ENCODE data around the gene KCNIP1. TPM values are rescaled to one million over a fixed set of nuclear protein-coding genes. Genes with fewer than 3 reads are reported as not detected.

KCNIP1 gene
- total RNA-seq, 2 experiments from 2014 or later, result not detected

- H3K27me3 Mint-ChIP-seq, result peaks cover 6% of the 10 kb centered on the region
- CTCF ChIA-PET, result no interaction called here
Observed at GRCh38 chr5:170486371-170486770, 17.4 kb upstream of the KCNIP1 start.

GRCh38 chr5:170488570-170488969 is 15.2 kb upstream of the KCNIP1 start:
- Histone ChIP-seq H3K36me3 (ENCODE audit: insufficient read depth, low read length) (no peaks in the 10 kb centered on the region), H3K9me3 (ENCODE audit: control insufficient read depth in 1 of 2, insufficient read depth in 1 of 2, low read length in 2 of 2) (no peaks in the 10 kb centered on the region), H3K4me3 (ENCODE audit: low read length) (no peak overlapping the region), H3K4me1 (ENCODE audit: insufficient read depth, low read length) (no peaks in the 10 kb centered on the region), H3K27me3 (ENCODE audit: control insufficient read depth in 1 of 2, insufficient read depth in 2 of 2, low read length in 2 of 2) (peaks cover under 1 to 2% of the 10 kb centered on the region in 2 experiments), H3K27ac (ENCODE audit: low read depth in 1 of 2, low read length in 2 of 2) (no peak overlapping the region)
- H3K9me3 Mint-ChIP-seq, result no peaks in the 10 kb centered on the region
- no peak overlapping the region for H3K27ac Mint-ChIP-seq
- ChIA-PET CTCF (no interaction called here), POLR2A (no interaction called here)
- H3K27me3 Mint-ChIP-seq, result peaks cover 5% of the 10 kb centered on the region
- ATAC-seq (ENCODE audit: poor library complexity) (no peak), DNase-seq (no peak)
- no peak for TF ChIP-seq CTCF (IDR thresholded peaks at IDR 0.05)
- H3K4me3 Mint-ChIP-seq, result no peak overlapping the region
- H3K36me3 Mint-ChIP-seq (ENCODE audit: low read depth), result no peaks in the 10 kb centered on the region
- H3K4me1 Mint-ChIP-seq (ENCODE audit: low read depth), result no peaks in the 10 kb centered on the region
- intact Hi-C loops (cut with DNase I, micrococcal nuclease), result no loop called here

More at GRCh38 chr5:170486371-170486770, 17.4 kb upstream of the KCNIP1 start:
- Histone ChIP-seq H3K36me3 (ENCODE audit: insufficient read depth, low read length) (no peaks in the 10 kb centered on the region), H3K9me3 (ENCODE audit: control insufficient read depth in 1 of 2, insufficient read depth in 1 of 2, low read length in 2 of 2) (no peaks in the 10 kb centered on the region), H3K27ac (ENCODE audit: low read depth in 1 of 2, low read length in 2 of 2) (no peak overlapping the region), H3K4me1 (ENCODE audit: insufficient read depth, low read length) (no peaks in the 10 kb centered on the region), H3K4me3 (ENCODE audit: low read length) (no peak overlapping the region), H3K27me3 (ENCODE audit: control insufficient read depth in 1 of 2, insufficient read depth in 2 of 2, low read length in 2 of 2) (peaks cover 2 to 11% of the 10 kb centered on the region in 2 experiments)
- Mint-ChIP-seq H3K4me3 (no peak overlapping the region), H3K36me3 (ENCODE audit: low read depth) (no peaks in the 10 kb centered on the region), H3K9me3 (no peaks in the 10 kb centered on the region), H3K27ac (no peak overlapping the region), H3K4me1 (ENCODE audit: low read depth) (no peaks in the 10 kb centered on the region)
- POLR2A ChIA-PET, result no interaction called here
- DNase-seq (no peak), ATAC-seq (ENCODE audit: poor library complexity) (no peak)
- no peak for TF ChIP-seq CTCF (IDR thresholded peaks at IDR 0.05)
- intact Hi-C loops (cut with DNase I, micrococcal nuclease), result no loop called here

- Mint-ChIP-seq H3K27ac (no peak overlapping the region), H3K27me3 (peaks cover 5% of the 10 kb centered on the region), H3K36me3 (ENCODE audit: low read depth) (no peaks in the 10 kb centered on the region), H3K4me1 (ENCODE audit: low read depth) (no peaks in the 10 kb centered on the region), H3K9me3 (no peaks in the 10 kb centered on the region), H3K4me3 (no peak overlapping the region)
- Histone ChIP-seq H3K4me1 (ENCODE audit: insufficient read depth, low read length) (no peaks in the 10 kb centered on the region), H3K4me3 (ENCODE audit: low read length) (no peak overlapping the region), H3K36me3 (ENCODE audit: insufficient read depth, low read length) (no peaks in the 10 kb centered on the region), H3K9me3 (ENCODE audit: control insufficient read depth in 1 of 2, insufficient read depth in 1 of 2, low read length in 2 of 2) (no peaks in the 10 kb centered on the region), H3K27ac (ENCODE audit: low read depth in 1 of 2, low read length in 2 of 2) (no peak overlapping the region), H3K27me3 (ENCODE audit: control insufficient read depth in 1 of 2, insufficient read depth in 2 of 2, low read length in 2 of 2) (peaks cover 0 to 5% of the 10 kb centered on the region in 2 experiments)
- intact Hi-C loops (cut with DNase I, micrococcal nuclease), result no loop called here
- no peak for TF ChIP-seq CTCF (IDR thresholded peaks at IDR 0.05)
- ChIA-PET POLR2A (no interaction called here), CTCF (no interaction called here)
- DNase-seq, result no peak
- no peak for ATAC-seq (ENCODE audit: poor library complexity)
Observed at GRCh38 chr5:170489199-170489598, 14.6 kb upstream of the KCNIP1 start.

Measured in CD4-positive, alpha-beta T cell (primary cell).